HCT116 (cell line): ENCODE measurements around the gene GAS2. TPM values are rescaled to one million over a fixed set of nuclear protein-coding genes. Genes with fewer than 3 reads are reported as not detected.

Source experiments
- ATAC-seq: fragments of 200-7000 bp; cut with Tn5 transposase; 2 replicates; pipeline ENCODE4 v1.9.1; 2020; ENCODE audit warnings: mild to moderate bottlenecking, moderate library complexity
- BruUV-seq: library from RNA; stranded (reverse); fragments of 400-500 nt; replicated peaks from 2 replicates; lab custom pipeline; 2021; lab: Mats Ljungman, UMichigan
- CTCF ChIA-PET: fragments of 300-600 bp; sonication (Branson Sonifier 250); formaldehyde crosslinking; loops from one replicate; lab custom pipeline; 2021; ENCODE audit warnings: antibody characterized with exemption; lab: Charles Lee
- POLR2A ChIA-PET: fragments of 300-600, 350-600 bp; sonication (Branson Sonifier 250); formaldehyde crosslinking; loops from one replicate; lab custom pipeline; 2021; ENCODE audit warnings: antibody characterized with exemption; lab: Charles Lee
- RAD21 ChIA-PET, 2 experiments: fragments of 300-600 bp; sonication (Branson Sonifier 250); formaldehyde crosslinking; loops; one replicate each; lab custom pipeline; 2023; ENCODE audit warnings: low total read pairs in 2 of 2; ENCODE audit not compliant: uncharacterized antibody in 2 of 2, unreplicated experiment in 2 of 2, low non-redundant PET in 1 of 2; lab: Charles Lee
- DNase-seq: peaks from one replicate; pipeline ENCODE4 v3.0.0-alpha.2; 2010; ENCODE audit warnings: low read depth, low spot score
- H2AFZ ChIP-seq: fragments of 200-600 bp; shearing (Covaris generic), sonication (generic); 2 replicates; pipeline ENCODE4 v1.6.1; 2017; ENCODE audit warnings: low read depth, mixed run types, mixed read lengths, antibody characterized with exemption, low read length; ENCODE audit not compliant: poor library complexity, severe bottlenecking
- H3K27ac ChIP-seq: 2 replicates; pipeline ENCODE4 v1.5.1; 2012; ENCODE audit warnings: low read depth, low read length
- H3K27me3 ChIP-seq: fragments of 200-600 bp; sonication (generic); 2 replicates; pipeline ENCODE4 v1.6.1; 2016; ENCODE audit warnings: mixed run types, low read length, mixed read lengths; ENCODE audit not compliant: insufficient read depth
- H3K36me3 ChIP-seq, 2 experiments: fragments of 200-500 bp in 1 of 2; fragments of 200-600 bp in 1 of 2; sonication (Bioruptor generic) in 1 of 2; sonication (generic) in 1 of 2; 2 replicates each; pipeline versions ENCODE4 v1.5.1 to v1.6.1; 2014 to 2016; ENCODE audit warnings: low read length in 2 of 2, inconsistent platforms in 1 of 2, mixed read lengths in 1 of 2, mixed run types in 1 of 2; ENCODE audit not compliant: insufficient read depth in 2 of 2, control insufficient read depth in 1 of 2
- H3K4me1 ChIP-seq, 2 experiments: fragments of 200-600 bp in 1 of 2; sonication (generic) in 1 of 2; 2 replicates each; pipeline versions ENCODE4 v1.5.1 to v1.6.1; 2012 to 2017; ENCODE audit warnings: low read length in 2 of 2, inconsistent platforms in 1 of 2, mild to moderate bottlenecking in 1 of 2, mixed read lengths in 1 of 2, mixed run types in 1 of 2, moderate library complexity in 1 of 2; ENCODE audit not compliant: insufficient read depth in 2 of 2, control insufficient read depth in 1 of 2
- H3K4me2 ChIP-seq: fragments of 200-600 bp; sonication (generic); 2 replicates; pipeline ENCODE4 v1.6.1; 2017; ENCODE audit warnings: mixed run types, low read length, mixed read lengths
- H3K4me3 ChIP-seq, 2 experiments: fragments of 200-600 bp in 1 of 2; sonication (generic) in 1 of 2; replicated peaks in 1 of 2; 2 replicates each; pipeline ENCODE4 v1.5.1; 2011 to 2016; ENCODE audit warnings: low read length in 2 of 2, control low read depth in 1 of 2, low read depth in 1 of 2, mild to moderate bottlenecking in 1 of 2, mixed read lengths in 1 of 2, mixed run types in 1 of 2
- H3K79me2 ChIP-seq: fragments of 200-600 bp; sonication (generic); 2 replicates; pipeline ENCODE4 v1.6.1; 2017; ENCODE audit warnings: mild to moderate bottlenecking, mixed run types, low read length, moderate library complexity, mixed read lengths; ENCODE audit not compliant: insufficient read depth
- H3K9ac ChIP-seq: fragments of 200-600 bp; sonication (generic); 2 replicates; pipeline ENCODE4 v1.6.1; 2016; ENCODE audit warnings: low read length, mixed read lengths
- H3K9me2 ChIP-seq: fragments of 200-600 bp; sonication (generic), shearing (Covaris generic); 2 replicates; pipeline ENCODE4 v1.6.1; 2017; ENCODE audit warnings: mixed run types, mild to moderate bottlenecking, moderate library complexity; ENCODE audit not compliant: insufficient read depth
- H3K9me3 ChIP-seq, 2 experiments: fragments of 200-500 bp in 1 of 2; fragments of 200-600 bp in 1 of 2; sonication (Bioruptor generic) in 1 of 2; sonication (generic) in 1 of 2; 2 replicates each; pipeline ENCODE4 v1.6.1; 2014 to 2017; ENCODE audit warnings: low read length in 2 of 2, mixed read lengths in 2 of 2, inconsistent platforms in 1 of 2, low read depth in 1 of 2, mild to moderate bottlenecking in 1 of 2, mixed run types in 1 of 2, moderate library complexity in 1 of 2; ENCODE audit not compliant: control insufficient read depth in 1 of 2, insufficient read depth in 1 of 2
- H4K20me1 ChIP-seq: fragments of 200-600 bp; sonication (generic), shearing (Covaris generic); 2 replicates; pipeline ENCODE4 v1.6.1; 2017; ENCODE audit warnings: mixed run types, mild to moderate bottlenecking, moderate library complexity; ENCODE audit not compliant: insufficient read depth
- CBX3 ChIP-seq: IDR thresholded peaks from 2 replicates; pipeline ENCODE4 v1.6.1; 2012; ENCODE audit warnings: low read depth
- CEBPB ChIP-seq: IDR thresholded peaks from 2 replicates; pipeline ENCODE4 v1.6.1; 2012; ENCODE audit warnings: low read depth
- EGR1 ChIP-seq: IDR thresholded peaks from 2 replicates; pipeline ENCODE4 v1.6.1; 2012; ENCODE audit warnings: low read depth
- FOSL1 ChIP-seq: IDR thresholded peaks from 2 replicates; pipeline ENCODE4 v1.6.1; 2012; ENCODE audit warnings: low read depth
- POLR2A ChIP-seq: IDR thresholded peaks from 2 replicates; pipeline ENCODE4 v1.7.0; 2011; ENCODE audit warnings: borderline replicate concordance; ENCODE audit not compliant: insufficient read depth, insufficient read length; ENCODE audit errors: extremely low read depth
- RAD21 ChIP-seq: IDR thresholded peaks from 2 replicates; pipeline ENCODE4 v1.6.1; 2012; ENCODE audit warnings: low read depth, mild to moderate bottlenecking
- REST ChIP-seq: IDR thresholded peaks from 2 replicates; pipeline ENCODE4 v1.6.1; 2012; ENCODE audit warnings: low read depth
- SIN3A ChIP-seq: IDR thresholded peaks from 2 replicates; pipeline ENCODE4 v1.6.1; 2012; ENCODE audit warnings: low read depth
- SP1 ChIP-seq: IDR thresholded peaks from 2 replicates; pipeline ENCODE4 v1.6.1; 2012; ENCODE audit warnings: low read depth
- TCF7L2 ChIP-seq: IDR thresholded peaks from 2 replicates; pipeline ENCODE4 v1.7.0; 2011; ENCODE audit warnings: borderline replicate concordance, inconsistent platforms; ENCODE audit not compliant: insufficient read depth, insufficient read length; ENCODE audit errors: extremely low read depth
- YY1 ChIP-seq: IDR thresholded peaks from 2 replicates; pipeline ENCODE4 v1.6.1; 2011; ENCODE audit warnings: low read length, low read depth, moderate library complexity, mild to moderate bottlenecking; ENCODE audit not compliant: insufficient replicate concordance; ENCODE audit errors: extremely low read depth
- ZNF274 ChIP-seq: fragments of 200-500 bp; sonication (Bioruptor generic); IDR thresholded peaks from 2 replicates; pipeline ENCODE4 v1.6.1; 2014; ENCODE audit warnings: mild to moderate bottlenecking, low read depth, low read length, inconsistent platforms
- intact Hi-C: fragments of 100-400 bp; cut with micrococcal nuclease; formaldehyde crosslinking; loops from 2 replicates; pipeline ENCODE4 v1.10.0; 2022
- total RNA-seq: library from RNA; stranded (reverse); gene quantifications from one replicate; pipeline ENCODE4 v1.2.1, GENCODE V29; 2021; ENCODE audit not compliant: unreplicated experiment
- TF ChIP-seq, protein P1 (sequence below), 3 experiments: fragments of 200-600 bp in 1 of 3; sonication (generic) in 1 of 3; IDR thresholded peaks in 2 of 3; conservative IDR thresholded peaks in 1 of 3; 2 replicates each; pipeline ENCODE4 v1.5.1; 2012 to 2017; ENCODE audit warnings: low read depth in 2 of 3, low read length in 2 of 3, antibody characterized with exemption in 1 of 3, borderline replicate concordance in 1 of 3, control low read depth in 1 of 3, mild to moderate bottlenecking in 1 of 3, mixed read lengths in 1 of 3, mixed run types in 1 of 3, moderate library complexity in 1 of 3; ENCODE audit not compliant: insufficient read depth in 1 of 3

Gene GAS2
- total RNA-seq, 1 experiment from 2014 or later: not detected

GRCh38 chr11:22787551-22788162 is 121.2 kb downstream of the GAS2 start:
- Histone ChIP-seq H3K36me3 (no peaks in the 10 kb centered on the region), H3K4me2 (no peak overlapping the region), H3K27me3 (peaks cover 23% of the 10 kb centered on the region), H4K20me1 (no peaks in the 10 kb centered on the region), H3K9ac (no peak overlapping the region), H3K9me3 (no peaks in the 10 kb centered on the region), H3K9me2 (no peaks in the 10 kb centered on the region), H3K27ac (no peak overlapping the region), H3K4me3 (no peak overlapping the region), H3K4me1 (peaks cover 1 to 10% of the 10 kb centered on the region in 2 experiments; a peak in 3 of 4 replicates), H3K79me2 (no peaks in the 10 kb centered on the region), H2AFZ (no peak overlapping the region)
- CTCF ChIA-PET: interaction anchor here (0.6 to 1.6 kb wide), 12 partner anchors 10 to 595 kb away, joined by 3 to 9 read pairs (median 4); partner anchors contain the start of genes ANO5 and SVIP
- intact Hi-C loops: loop anchor here (1.0 kb wide), 1 partner anchor 453 kb away; no protein-coding TSS in a partner anchor
- ATAC-seq (peak; percentile 62), DNase-seq (peak; percentile 22)
- POLR2A ChIA-PET: no interaction called here
- peak; percentile 62 for TF ChIP-seq RAD21
- TF ChIP-seq TCF7L2: no peak
- peak; percentile 16; the same call in 1 of the 2 replicates for TF ChIP-seq EGR1
- TF ChIP-seq, protein P1, sequence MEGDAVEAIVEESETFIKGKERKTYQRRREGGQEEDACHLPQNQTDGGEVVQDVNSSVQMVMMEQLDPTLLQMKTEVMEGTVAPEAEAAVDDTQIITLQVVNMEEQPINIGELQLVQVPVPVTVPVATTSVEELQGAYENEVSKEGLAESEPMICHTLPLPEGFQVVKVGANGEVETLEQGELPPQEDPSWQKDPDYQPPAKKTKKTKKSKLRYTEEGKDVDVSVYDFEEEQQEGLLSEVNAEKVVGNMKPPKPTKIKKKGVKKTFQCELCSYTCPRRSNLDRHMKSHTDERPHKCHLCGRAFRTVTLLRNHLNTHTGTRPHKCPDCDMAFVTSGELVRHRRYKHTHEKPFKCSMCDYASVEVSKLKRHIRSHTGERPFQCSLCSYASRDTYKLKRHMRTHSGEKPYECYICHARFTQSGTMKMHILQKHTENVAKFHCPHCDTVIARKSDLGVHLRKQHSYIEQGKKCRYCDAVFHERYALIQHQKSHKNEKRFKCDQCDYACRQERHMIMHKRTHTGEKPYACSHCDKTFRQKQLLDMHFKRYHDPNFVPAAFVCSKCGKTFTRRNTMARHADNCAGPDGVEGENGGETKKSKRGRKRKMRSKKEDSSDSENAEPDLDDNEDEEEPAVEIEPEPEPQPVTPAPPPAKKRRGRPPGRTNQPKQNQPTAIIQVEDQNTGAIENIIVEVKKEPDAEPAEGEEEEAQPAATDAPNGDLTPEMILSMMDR (IDR thresholded peaks at IDR 0.05 in 2 of 3, conservative IDR thresholded peaks at IDR 0.05 in 1 of 3; ENCODE audit: borderline replicate concordance in 1 of 3, insufficient read depth in 1 of 3, low read depth in 2 of 3, low read length in 2 of 3): peak; percentile 48 to 79 (median 53); a peak in 4 of 6 replicates
- RAD21 ChIA-PET: interaction anchor here in 1 of 2 experiments (0.7 kb wide), 1 partner anchor 42 kb away, joined by 4 read pairs; the partner anchor contains the start of gene SVIP
- no TSS peak for BruUV-seq

DNA sequence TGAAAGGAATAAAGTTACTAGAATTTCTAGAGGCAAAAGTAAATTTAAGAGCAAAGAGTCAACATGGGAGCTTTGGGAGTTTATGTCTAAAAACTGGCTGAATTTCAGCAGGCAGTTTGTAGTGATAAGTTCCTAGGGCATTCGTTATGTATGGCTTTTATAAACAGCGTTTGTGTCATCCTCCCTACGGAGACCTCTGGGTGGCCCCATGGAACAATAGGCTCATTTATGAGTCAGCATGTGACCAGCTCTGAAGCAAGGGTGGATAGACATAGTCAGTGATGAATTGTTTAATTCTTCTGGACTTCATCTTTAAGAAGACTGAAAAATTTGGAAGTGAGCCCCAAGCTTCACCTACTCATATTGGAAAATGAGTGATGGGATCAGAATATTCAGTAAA is 126.1 kb downstream of the GAS2 start:
- Histone ChIP-seq H4K20me1 (no peaks in the 10 kb centered on the region), H3K4me2 (peak overlapping the region; percentile 50), H3K27me3 (no peaks in the 10 kb centered on the region), H3K4me3 (peak overlapping the region in 1 of 2 experiments; percentile 14; a peak in 1 of 4 replicates), H3K27ac (no peak overlapping the region), H3K9me2 (no peaks in the 10 kb centered on the region), H2AFZ (peak overlapping the region; percentile 87), H3K9me3 (no peaks in the 10 kb centered on the region), H3K9ac (no peak overlapping the region), H3K79me2 (no peaks in the 10 kb centered on the region), H3K4me1 (peaks cover 4 to 24% of the 10 kb centered on the region in 2 experiments; a peak in 3 of 4 replicates), H3K36me3 (no peaks in the 10 kb centered on the region)
- RAD21 ChIA-PET: interaction anchor here in 1 of 2 experiments (1.0 kb wide), 1 partner anchor 30 kb away, joined by 3 read pairs; no protein-coding TSS in a partner anchor
- BruUV-seq: no TSS peak
- intact Hi-C loops: no loop called here
- ATAC-seq: peak; percentile 98
- peak; percentile 83 for DNase-seq
- CTCF ChIA-PET: interaction anchor here (1.4 kb wide), 1 partner anchor 30 kb away, joined by 3 read pairs; no protein-coding TSS in a partner anchor
- POLR2A ChIA-PET: interaction anchor here (1.6 kb wide), 1 partner anchor 36 kb away, joined by 6 read pairs; no protein-coding TSS in a partner anchor
- TF ChIP-seq FOSL1 (peak; percentile 61), CBX3 (peak; percentile 46; the same call in 1 of the 2 replicates), YY1 (no peak), ZNF274 (no peak), CEBPB (peak; percentile 47; the same call in 1 of the 2 replicates), SP1 (peak; percentile 37; the same call in 1 of the 2 replicates), REST (no peak), POLR2A (no peak), SIN3A (no peak)
